ENCODE measurements around the gene C1orf122.

Gene C1orf122

DNA sequence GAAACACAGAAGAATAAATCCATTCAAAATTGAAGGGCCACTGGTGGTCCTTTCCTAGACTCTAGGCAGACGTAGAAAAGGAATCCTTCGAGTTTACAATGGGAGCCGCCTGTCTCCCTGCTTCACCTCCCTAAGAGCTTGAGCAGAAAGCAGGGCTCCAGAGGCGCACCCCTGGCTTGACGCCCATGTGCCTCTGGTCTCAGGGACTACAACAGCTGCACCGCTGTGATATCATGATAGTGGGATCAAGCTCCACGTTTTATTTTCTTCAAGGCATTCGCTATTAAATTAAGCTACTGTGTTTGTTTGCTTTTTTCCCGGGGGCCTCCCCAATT lies 403 bp upstream of the C1orf122 start:
- peak overlapping the region; percentile 85 for H3K4me3 ChIP-seq (ENCODE audit: low read depth, low read length)
- DNase-seq (ENCODE audit: low read depth) = no peak
- TF ChIP-seq, protein P1, sequence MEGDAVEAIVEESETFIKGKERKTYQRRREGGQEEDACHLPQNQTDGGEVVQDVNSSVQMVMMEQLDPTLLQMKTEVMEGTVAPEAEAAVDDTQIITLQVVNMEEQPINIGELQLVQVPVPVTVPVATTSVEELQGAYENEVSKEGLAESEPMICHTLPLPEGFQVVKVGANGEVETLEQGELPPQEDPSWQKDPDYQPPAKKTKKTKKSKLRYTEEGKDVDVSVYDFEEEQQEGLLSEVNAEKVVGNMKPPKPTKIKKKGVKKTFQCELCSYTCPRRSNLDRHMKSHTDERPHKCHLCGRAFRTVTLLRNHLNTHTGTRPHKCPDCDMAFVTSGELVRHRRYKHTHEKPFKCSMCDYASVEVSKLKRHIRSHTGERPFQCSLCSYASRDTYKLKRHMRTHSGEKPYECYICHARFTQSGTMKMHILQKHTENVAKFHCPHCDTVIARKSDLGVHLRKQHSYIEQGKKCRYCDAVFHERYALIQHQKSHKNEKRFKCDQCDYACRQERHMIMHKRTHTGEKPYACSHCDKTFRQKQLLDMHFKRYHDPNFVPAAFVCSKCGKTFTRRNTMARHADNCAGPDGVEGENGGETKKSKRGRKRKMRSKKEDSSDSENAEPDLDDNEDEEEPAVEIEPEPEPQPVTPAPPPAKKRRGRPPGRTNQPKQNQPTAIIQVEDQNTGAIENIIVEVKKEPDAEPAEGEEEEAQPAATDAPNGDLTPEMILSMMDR (IDR thresholded peaks at IDR 0.05; ENCODE audit: insufficient read depth, low read depth, low read length, missing control alignments) = no peak

DNA sequence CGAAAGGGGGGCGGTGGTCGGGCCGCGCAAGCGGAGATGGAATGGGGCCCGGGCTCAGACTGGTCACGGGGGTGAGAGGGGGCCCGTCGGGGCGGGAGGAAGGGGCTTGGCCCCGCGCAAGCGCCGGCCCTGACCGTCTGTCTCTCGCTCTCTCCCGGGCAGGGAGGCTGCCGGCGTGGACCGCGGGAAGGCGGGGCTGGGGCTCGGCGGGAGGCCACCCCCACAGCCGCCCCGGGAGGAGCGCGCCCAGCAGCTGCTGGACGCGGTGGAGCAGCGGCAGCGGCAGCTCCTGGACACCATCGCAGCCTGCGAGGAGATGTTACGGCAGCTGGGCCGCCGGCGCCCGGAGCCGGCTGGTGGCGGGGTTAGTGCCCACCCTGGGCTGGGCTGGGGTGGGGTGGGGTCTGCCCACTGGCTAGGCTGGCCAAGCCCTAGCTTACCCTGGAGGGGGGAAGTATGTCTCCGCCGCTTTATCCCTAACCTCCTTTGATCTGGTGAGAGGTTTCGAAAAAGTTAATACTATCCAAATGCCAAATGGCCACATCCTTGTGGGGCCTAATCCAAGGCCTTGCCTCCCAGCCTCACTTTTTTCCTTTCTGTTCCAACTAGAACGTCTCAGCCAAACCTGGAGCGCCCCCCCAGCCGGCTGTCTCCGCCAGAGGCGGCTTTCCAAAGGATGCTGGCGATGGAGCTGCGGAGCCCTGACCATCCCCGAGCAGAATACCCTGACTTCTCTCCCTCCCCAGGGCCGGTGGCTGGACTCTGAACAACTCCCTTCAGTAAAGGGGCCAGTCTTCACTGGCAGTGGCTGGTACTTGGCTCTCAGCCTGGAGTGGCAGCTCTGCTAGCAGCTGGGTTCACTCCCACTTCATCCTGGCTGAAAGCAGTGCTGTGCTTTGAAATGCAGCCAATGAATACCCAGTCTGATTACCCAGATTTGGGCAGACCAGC lies 1.1 kb downstream of the C1orf122 start:
- H3K4me3 ChIP-seq (ENCODE audit: low read depth, low read length) = peak overlapping the region; percentile 85
- DNase-seq (ENCODE audit: low read depth) = no peak
- TF ChIP-seq, protein P1 (IDR thresholded peaks at IDR 0.05; ENCODE audit: insufficient read depth, low read depth, low read length, missing control alignments) = no peak

DNA sequence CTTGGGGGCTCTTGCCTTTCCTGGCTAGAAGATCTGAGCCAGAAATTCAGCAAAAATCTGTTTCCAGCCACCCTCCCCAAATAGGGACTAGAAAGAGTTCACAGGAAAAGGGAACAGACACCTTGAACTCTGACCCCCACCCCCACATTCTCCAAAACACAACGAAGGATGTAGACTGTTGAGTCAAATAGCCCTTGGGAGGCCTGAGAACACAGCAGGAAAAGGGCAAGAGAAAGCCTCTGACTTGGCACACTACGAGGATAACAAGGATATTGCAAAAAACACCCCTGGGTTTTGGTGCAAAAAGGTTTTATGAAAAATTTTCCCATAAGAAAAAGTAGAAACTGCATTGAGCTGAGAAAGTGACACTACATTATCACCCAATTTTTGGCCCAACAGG lies 2.4 kb downstream of the C1orf122 start:
- TF ChIP-seq, protein P1 (IDR thresholded peaks at IDR 0.05; ENCODE audit: insufficient read depth, low read depth, low read length, missing control alignments) = no peak
- H3K4me3 ChIP-seq (ENCODE audit: low read depth, low read length) = no peak overlapping the region
- no peak for DNase-seq (ENCODE audit: low read depth)

DNA sequence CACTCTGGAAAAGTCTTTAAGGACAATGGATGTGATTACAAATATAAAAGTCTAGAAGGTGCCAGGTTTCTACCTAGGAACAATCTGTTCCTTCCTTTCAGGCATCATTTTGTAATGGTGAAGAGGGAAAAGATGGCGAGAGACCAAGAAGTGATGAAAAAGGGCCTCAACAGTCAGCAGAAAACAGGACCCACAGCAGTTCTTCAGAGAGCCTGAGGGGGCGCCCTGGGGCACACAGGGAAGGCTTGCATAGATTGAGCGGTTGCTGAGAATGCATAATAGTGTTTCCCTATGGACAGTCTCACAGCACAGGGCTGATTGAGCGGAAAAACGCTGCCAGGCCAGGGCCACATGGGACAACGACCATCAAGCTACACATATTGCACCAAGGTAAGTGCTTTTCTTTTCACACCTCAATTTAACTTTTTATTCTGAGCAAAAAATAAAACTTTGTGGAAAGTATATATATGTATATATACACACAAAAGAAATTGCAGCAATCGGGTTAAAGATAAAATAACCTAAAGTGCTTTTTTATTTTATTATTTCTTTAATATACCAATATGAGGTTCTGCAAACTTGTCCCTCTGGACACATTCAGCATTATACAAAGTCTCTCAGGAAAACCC lies 3.6 kb downstream of the C1orf122 start:
- peak; percentile 79 for DNase-seq (ENCODE audit: low read depth)
- no peak overlapping the region for H3K4me3 ChIP-seq (ENCODE audit: low read depth, low read length)
- TF ChIP-seq, protein P1 (IDR thresholded peaks at IDR 0.05; ENCODE audit: insufficient read depth, low read depth, low read length, missing control alignments) = peak; percentile 95

DNA sequence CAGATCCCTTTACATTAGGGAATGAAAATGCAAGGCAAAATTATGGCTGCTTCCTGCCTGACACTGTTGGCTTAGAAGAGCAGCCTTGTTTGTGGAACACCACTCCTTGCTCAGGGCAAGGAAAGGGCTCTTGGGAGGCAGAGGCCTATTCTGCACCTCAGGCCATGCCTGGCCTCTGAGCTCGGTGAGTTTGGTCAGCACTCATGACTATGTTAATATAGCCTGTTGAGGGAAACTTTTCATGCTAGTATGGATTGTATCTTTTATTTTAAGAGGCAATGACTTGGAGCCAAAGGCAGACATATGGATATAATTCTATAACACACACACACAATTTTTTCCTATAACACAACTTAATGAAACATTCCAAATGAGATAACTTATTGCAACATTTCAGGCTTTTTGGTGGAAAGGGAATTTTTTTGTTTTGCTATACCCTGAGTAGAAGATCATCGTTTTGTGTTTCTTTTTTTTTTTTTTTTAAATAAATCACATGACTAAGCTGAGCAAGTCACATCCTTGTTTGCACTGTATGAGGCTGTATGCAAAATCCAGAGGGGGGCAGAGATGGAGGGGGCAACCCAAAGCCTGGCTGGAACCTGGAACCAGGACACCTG lies 6.0 kb downstream of the C1orf122 start:
- H3K4me3 ChIP-seq (ENCODE audit: low read depth, low read length) = no peak overlapping the region
- no peak for DNase-seq (ENCODE audit: low read depth)
- TF ChIP-seq, protein P1 (IDR thresholded peaks at IDR 0.05; ENCODE audit: insufficient read depth, low read depth, low read length, missing control alignments) = no peak

DNA sequence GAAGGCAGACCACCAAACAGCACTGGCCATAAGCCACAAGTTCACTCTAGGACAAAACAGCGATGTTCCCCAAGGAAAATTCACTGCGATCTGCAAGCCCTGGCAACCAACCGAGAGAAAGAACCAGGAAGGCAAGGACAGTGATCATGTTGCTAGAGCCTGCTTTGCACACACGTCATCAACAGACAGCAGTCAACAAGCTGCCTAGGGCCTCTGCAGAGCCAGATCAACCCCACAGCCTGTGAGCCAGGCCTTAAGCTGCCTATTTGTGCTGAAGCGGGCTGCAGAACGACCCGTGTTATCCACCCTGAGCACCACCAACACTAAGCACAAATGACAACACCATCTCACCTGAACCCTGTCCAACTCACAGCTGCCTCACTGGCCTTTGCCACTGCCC lies 6.7 kb downstream of the C1orf122 start:
- DNase-seq (ENCODE audit: low read depth) = no peak
- TF ChIP-seq, protein P1 (IDR thresholded peaks at IDR 0.05; ENCODE audit: insufficient read depth, low read depth, low read length, missing control alignments) = no peak
- H3K4me3 ChIP-seq (ENCODE audit: low read depth, low read length) = no peak overlapping the region
